Measurements from ENCODE around the gene DUOXA2.
"Not testable (repeated sequence)": the region's sequence is repeated elsewhere in the genome, so short reads cannot be mapped to it uniquely, and the experiment has no call there.

DUOXA2 gene

DNA sequence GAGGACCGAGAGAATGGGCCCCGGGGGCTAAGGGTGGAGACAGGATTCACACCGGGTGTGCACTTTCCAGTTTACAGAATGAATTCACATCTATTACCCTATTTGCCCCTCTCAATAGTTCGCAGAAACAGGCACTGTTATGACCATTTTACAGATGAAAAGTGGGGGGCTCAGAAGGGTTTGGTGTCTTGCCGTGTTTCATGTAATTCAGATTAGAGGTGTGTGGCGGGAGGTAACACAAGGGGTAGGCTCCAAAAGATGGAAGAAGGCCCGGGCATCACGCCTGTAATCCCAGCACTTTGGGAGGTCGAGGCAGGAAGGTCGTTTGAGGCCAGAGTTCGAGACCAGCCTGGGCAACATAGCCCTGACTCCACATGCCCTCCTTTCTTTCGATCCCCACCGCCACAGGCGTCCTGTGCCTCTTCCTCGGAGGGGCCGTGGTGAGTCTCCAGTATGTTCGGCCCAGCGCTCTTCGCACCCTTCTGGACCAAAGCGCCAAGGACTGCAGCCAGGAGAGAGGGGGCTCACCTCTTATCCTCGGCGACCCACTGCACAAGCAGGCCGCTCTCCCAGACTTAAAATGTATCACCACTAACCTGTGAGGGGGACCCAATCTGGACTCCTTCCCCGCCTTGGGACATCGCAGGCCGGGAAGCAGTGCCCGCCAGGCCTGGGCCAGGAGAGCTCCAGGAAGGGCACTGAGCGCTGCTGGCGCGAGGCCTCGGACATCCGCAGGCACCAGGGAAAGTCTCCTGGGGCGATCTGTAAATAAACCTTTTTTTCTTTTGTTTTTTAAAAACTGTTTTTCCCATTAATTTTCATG is 3.4 kb downstream of the DUOXA2 start:
- DNase-seq: no peak

- DNase-seq: peak; percentile 90
These were observed 4.0 kb downstream of the DUOXA2 start for GRCh38 chr15:45118131-45118588.

DNA sequence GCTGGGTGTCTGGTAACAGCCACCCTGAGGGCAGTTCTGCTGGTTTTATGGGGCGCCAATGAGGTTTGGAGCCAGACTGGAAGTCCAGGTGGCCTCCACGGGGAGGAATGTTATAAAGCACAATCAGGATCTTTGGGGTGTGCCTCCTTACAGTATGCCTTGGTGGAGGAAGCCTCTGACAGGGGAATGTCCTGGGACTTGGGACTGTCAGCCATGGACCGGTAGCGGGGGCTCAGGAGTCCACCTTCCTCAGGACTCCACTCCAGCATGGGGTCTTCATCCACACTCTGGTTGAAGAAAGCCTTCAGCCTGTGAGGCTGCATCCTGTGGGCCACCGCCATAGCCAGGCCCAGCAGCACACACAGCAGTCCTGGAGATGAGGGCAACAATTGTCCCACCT is 4.9 kb downstream of the DUOXA2 start:
- DNase-seq: no peak

DNA sequence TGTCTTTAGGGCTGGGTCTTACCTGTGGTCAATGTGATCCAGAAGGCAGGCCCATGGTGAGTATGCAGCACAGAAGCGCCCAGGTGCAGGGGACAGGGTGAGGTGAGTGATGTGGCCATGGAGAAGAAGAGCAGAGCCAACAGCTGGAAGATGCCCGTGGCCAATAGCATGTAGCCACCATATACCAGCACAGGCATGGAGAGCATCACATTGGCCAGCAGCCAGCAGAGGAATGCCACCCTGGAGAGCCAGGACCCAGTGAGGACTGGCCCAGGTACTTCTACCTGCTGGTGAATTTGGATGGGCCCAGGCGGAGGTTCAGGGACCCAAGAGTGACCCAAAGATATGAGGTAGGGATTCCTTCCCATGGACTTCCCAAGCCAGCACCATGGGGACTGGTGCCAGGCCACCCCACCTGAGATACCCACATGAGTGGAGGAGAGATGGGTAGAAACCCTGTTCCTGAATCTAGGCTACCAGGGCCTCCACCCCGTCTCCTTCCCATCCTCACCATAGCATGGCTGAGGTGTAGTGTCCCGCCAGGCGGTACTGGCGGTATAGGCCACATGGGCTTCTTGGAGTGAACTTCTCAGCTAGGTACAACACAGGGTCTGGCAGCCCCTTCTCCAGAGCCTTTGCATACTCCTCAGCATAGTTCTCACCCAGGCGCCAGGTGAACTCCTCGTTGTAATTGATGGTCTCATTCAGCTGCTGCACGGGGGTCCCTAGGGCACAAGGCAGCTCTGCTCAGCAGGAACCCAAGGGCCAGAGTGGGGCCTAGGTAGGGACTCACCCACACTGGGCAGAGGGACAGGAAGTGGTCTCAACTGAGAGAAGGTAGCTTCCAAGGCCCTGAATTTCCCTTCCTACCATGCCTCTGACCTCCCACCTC is 6.2 kb downstream of the DUOXA2 start:
- DNase-seq: no peak

DNA sequence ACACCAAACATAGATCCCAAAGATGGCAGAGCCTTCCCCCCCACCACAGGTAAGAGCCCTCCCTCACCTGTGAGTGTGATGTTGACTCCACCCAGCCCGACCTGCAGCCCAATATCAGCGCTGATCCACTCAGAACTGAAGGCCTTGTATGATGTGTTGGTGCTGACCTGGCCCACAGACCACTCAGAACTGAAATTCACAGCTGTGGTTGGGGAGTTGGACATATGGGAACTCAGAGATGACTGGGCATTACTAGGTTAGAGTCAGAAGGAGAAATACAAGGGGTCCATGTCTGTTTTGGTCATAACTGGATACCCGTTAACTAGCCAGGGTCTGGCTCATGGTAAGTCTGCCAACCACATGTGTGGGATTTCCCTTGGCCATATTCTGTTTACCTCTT is 6.9 kb downstream of the DUOXA2 start:
- no peak for DNase-seq

DNA sequence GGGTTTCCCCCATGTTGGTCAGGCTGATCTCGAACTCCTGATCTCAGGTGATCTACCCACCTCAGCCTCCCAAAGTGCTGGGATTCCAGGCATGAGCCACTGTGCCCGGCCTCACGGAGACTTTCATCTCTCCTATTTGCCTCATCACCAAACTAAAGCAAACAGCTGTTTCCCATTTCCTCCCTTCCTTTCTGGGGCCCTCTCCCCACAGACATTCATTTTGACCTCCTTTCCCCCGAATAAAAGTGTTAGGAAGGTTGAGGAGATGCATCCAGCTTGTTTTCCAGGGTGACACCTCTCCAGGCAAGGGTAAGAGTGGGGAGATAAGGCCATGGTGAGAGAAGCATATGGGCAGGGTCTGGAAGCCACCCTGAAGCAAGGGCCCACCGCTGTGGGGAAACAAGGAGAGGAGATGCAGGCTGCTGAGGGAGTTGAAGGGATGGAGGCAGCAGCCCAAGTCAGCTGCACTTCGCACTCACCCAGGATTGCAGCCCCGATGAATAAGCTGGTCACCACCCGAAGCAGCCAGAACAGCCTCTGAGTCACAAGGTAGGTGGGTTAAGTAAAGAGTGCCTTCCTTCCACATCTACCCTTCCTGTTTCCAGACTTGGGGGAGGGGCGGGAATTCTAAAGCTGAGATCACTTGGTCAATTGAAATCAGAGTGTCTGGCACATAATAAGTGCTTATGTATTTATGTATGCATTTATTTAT is 7.7 kb downstream of the DUOXA2 start:
- DNase-seq: no peak

DNA sequence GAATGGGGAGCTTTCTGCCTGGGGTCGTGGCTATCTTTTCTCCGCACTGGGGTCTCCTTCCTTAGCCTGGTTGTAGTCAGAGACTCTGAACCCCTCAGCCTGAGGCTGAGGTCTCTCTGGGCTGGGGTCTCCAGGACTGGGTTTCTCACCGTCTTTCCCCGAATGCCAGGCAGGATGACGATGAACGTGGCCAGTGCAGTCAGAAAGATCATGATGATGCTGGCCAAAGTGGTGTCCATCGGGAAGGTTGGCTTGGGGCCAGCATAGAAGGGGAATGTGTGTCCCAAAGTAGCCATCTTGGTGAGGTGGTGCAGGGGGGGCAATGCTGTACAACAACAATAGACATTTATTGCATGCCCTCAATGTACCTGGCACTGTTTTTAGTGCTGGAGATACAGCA is 8.6 kb downstream of the DUOXA2 start:
- DNase-seq: no peak

DNA sequence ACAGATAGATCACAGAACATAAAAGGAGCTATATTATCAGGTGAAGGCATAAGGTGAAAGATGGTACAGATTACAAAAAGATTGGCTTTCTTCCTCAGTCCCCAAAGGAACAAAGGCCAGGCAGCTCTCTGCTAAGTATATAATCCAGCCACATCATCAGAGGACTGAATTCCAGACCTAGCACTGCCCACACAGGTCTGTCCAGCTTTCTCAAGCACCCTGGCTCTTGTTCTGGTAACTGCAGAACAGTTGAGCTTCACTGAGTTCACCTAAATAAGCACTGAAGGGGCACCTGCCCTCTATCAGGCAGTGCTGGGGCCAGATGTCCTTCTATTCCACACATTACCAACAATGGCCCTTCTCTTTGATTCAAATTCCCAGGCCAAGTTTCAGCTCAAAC is 9.3 kb downstream of the DUOXA2 start:
- DNase-seq: no peak

DNA sequence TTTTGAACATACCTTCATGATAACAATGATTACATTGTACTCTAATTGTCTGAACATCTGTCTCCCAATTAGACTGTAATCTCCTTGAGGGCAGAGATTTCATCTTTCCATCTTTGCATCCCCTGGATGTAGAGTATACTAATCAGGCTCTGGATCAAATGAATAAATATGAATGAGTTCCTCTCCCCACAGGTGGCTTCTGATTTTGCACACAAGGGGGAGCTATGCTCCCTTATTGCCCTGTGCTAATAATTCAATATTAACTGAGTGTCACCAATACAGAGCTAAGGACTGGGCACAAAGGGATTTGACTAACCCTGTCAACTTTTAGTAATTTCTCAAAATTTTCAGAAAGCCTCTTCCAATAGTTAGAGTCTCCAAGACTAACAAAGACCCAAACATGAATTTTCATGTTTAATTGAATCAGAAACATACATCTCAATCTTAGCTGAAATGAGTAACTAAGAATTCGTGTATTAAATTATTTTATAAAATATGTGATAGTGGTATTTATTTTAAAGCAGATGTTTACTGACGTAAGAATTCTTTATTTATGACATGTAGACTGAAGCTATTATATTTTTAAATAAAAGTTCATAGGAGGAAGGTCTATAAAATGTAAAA is 12.5 kb downstream of the DUOXA2 start:
- DNase-seq: no peak

GRCh38 chr15:45128971-45129639 is 15.0 kb downstream of the DUOXA2 start:
- DNase-seq: no peak

DNA sequence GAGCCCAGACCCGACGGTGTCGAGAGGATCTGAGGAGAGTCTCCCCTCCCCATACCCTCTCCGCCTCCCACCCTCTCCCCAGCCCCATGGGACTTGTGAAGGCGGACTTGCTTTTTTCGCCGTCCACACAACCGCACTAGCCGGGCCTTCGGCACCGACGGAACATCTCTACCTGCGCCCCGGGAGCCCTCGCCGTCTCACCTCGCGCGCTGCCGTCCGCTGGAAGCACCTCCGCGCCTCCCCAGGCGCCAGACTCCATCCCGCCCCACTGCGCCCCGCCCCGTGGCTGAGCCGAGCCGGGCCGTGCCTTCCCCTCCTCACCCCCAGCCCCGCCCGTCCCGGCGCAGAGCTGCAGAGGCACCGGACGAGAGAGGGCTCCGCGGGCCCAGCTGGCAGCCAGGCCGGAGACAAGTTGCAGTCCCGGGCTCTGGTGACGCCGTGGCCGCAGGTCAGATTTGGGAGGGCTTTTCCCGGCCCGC is 15.6 kb downstream of the DUOXA2 start, which contains the start of the genes DUOX1 and DUOXA1:
TSS of gene DUOX1 (plus strand) at position 344 of the 479 bp plus-strand sequence. CDS start 1,973 bp downstream, outside the sequence.
TSS of gene DUOXA1 (minus strand) at position 229 of the 479 bp plus-strand sequence. CDS start 6,865 bp downstream, outside the sequence.
- no peak for DNase-seq

- DNase-seq: no peak
These were observed 16.3 kb downstream of the DUOXA2 start for GRCh38 chr15:45130291-45131000.

- no peak for DNase-seq
These were observed 17.4 kb downstream of the DUOXA2 start for GRCh38 chr15:45131510-45131909.

GRCh38 chr15:45132844-45133560 is 18.9 kb downstream of the DUOXA2 start:
- no peak for DNase-seq

DNA sequence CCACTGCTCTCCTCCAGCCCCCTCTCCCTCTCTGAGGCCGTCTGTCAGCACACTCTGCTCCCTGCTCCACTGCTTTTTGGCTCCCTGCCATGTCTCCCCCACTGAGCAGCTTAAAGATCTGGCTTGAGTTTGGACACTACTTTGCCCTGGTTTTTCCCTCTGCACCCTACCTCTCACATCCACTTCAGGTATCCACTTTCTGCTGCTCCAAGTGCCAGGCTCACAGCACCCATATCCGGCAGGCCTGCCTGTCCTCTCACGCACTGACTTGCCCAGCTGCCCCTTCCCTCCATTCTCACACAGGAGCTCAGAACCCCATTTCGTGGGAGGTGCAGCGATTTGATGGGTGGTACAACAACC is 19.4 kb downstream of the DUOXA2 start:
- no peak for DNase-seq

- DNase-seq: no peak
These were observed 19.9 kb downstream of the DUOXA2 start for GRCh38 chr15:45134046-45134445.

GRCh38 chr15:45134682-45135604 is 20.8 kb downstream of the DUOXA2 start:
- no peak for DNase-seq

GRCh38 chr15:45135705-45136377 is 21.7 kb downstream of the DUOXA2 start:
- DNase-seq: not testable (repeated sequence)

- no peak for DNase-seq
These were observed 22.2 kb downstream of the DUOXA2 start for GRCh38 chr15:45136378-45136764.

Measured in right forelimb (tissue), 1 donor.